HG02870 (cell line): Measurements from ENCODE around the gene GID8.

Source experiments
- ATAC-seq: cut with Tn5 transposase; IDR thresholded peaks from one replicate; pipeline ENCODE4 v1.9.1; 2021; ENCODE audit warnings: mild to moderate bottlenecking, moderate library complexity; ENCODE audit not compliant: unreplicated experiment

GID8 gene

DNA sequence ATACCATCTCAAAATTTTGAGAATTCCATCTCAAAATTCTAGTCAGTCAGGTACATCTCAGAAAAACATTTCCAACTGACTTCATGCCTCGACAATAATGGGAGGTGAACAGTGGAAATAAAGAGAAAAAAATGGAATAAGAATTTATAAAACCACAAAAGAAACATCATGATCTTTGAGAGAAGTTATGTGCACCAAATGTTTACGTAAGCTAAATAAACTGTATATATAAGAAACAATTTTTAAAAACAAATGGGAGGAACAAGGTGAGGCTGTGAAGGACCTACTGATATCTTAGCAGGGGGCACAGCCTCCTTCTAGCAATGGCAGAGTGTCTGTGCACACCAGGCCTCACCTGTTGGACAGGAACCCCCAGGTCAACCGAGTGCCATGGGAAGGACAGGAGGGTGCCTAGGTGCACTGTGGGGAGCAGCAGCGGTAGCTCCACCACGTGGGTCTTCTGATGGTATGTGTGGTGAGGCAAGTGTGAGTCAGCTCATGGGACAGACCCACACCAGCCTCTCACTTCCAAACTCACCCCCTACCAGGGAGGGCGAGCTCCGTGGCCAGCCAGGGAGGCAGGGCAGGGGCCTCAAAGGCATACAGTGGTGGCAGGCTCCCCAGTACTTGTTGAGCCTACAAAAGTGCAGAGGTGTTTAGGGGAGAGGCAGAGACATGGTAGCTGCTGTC lies 34.9 kb upstream of the GID8 start:
- no peak for ATAC-seq

DNA sequence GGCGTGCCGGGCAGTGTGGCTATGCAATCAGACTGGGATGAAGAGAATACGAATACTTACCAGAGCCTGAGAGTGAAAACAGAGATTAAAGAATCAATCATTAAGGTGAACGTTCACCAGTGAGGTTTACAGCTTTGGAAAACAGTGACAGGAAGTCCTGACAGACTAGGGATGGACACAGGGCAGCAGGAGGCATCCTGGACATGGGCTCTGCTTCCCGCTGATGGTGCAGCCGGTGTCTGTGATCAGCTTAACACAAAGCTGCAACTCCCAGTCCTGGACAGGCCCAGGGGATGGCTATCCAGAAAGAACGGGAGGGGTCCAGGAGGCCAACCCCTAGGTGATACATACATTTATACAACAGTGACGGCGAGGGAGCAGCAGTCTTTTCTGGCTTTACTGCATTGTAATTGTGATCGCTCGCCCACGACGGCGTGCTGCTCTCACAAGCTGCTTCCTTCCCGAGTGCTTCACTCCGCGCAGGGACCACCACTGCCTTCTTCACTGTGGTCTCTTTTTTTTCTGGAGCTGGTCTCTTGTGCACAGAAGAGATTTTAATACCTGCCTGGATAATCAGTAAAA lies 32.3 kb upstream of the GID8 start:
- no peak for ATAC-seq

DNA sequence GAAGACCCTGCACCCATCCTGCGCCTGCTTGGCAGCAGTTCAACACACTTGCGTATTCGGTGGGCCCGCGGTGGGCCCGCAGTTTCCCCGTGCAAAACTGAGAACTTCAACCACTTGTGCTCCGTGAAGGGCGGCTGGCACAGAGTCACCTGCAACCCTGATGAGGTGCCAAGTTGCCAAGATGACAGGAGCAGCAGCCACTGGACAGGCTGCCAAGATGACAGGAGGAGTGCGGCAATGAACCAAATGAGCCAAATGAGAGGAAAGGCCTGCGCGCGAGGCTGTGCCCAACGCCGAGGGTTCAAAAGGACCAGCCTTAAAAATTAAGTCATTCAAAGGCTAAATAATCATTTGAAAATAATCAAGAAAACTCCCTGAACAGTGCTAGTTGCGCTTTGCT lies 31.7 kb upstream of the GID8 start:
- ATAC-seq, result no peak

GRCh38 chr20:62906647-62907375 lies 31.1 kb upstream of the GID8 start:
- ATAC-seq, result no peak

DNA sequence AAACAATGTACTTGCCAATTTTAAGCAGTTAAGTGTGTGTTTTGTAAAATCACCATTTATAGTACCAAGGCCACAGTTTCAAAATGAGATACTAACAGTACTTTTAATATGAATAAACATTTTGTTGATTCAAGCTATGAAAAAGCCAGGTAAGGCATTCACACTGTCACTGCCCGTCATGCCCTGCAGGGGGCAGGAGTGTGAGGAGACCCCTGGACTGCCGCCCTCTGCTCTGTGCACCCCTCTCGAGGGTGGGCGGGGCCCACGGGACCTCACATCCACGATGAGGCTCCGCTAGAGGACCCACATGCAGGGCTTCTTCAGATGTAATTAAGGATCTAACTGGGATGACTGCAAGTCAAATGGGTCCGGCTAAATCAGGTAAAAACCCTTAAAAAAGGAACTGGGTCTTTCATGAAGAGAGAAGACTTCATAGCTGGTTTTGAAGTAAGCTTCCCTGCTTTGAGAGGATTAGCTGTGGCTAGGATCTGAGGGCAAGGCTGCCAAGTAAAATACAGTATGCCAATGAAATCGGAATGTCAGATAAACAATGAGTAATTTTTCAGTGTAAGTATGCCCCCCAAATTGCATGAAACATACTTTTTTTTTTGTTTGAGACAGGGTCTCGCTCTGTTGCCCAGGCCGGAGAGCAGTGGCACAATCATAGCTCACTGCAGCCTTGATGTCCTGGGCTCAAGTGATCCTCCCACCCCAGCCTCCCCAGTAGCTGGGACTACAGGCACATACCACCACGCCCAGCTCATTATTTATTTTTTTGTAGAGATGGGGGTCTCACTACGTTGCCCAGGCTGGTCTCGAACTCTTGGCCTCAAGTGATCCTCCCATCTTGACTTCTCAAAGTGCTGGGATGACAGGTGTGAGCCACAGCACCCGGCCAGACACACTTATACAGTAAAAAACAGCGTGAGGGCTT lies 30.3 kb upstream of the GID8 start:
- no peak for ATAC-seq

GRCh38 chr20:62908971-62909791 lies 28.8 kb upstream of the GID8 start:
- ATAC-seq, result no peak

- ATAC-seq, result no peak
These were observed 27.7 kb upstream of the GID8 start for GRCh38 chr20:62910217-62910766.

- ATAC-seq, result no peak
These were observed 27.0 kb upstream of the GID8 start for GRCh38 chr20:62910777-62911497.

GRCh38 chr20:62911701-62912280 lies 26.2 kb upstream of the GID8 start:
- no peak for ATAC-seq

DNA sequence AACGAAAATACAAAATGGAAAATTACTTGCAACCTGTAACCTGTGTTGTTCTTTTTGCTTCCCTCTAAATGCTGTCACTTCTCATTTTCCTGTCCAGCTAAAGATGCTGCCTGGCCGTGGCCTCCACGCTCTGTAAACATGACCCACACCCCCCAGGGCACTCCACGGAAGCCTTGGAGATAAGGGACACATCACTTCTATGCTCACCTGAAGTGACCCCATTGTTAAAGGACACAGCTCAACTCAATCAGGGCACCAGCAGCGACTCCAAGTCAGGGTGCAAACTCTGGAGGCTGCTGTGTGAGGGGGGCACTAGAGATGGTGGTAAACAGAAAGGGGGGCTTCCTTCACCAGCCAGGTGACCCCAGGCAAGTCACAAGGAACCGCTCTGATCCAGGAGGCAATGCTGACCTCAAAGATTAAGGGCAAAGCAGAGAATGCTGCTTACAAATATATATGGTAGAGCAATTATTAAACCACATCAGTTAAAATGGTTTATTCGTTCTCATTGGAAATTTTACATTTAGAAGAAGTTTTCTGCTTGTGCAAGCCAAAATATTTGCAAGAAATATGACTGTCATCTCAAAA lies 24.8 kb upstream of the GID8 start:
- no peak for ATAC-seq

GRCh38 chr20:62914436-62914835 lies 23.5 kb upstream of the GID8 start:
- no peak for ATAC-seq

GRCh38 chr20:62914970-62915457 lies 22.9 kb upstream of the GID8 start:
- no peak for ATAC-seq

- ATAC-seq, result no peak
These were observed 21.1 kb upstream of the GID8 start for GRCh38 chr20:62916703-62917476.

DNA sequence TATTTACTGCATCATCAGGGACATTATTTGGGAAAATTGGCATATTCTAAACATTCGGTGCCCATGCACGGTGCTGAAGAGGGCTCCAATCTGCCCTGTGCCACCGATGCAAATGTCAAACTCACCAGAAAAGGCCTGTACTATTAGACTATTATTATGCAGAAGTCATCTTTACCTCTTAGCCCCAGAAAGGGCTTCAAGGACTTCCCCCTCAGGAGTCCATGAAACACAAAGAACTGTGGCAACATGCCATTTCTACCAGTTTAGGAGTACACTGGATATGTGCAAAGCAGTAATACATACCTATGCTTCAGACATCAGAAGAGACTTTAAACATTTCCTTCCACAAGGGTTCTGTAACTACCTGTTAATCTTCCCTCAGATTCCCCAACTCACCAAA lies 20.2 kb upstream of the GID8 start:
- ATAC-seq, result no peak

DNA sequence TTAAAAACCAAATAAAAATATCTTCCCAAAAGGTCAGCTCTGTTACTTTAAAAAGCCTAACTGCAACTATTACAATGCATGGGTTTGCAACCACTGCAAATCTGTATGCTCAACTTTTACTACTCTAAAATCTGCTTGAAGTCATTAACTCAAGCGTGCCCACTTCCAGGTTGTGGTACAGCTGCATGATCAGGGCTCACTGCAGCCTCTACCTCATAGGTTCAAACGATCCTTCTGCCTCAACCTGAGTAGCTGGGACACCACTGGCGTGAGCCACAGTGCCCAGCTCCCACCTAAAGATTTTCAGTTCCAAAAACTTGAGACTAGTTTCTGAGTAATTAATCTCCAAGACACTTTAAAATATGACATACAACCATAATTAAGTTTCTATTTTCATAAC lies 19.8 kb upstream of the GID8 start:
- no peak for ATAC-seq

DNA sequence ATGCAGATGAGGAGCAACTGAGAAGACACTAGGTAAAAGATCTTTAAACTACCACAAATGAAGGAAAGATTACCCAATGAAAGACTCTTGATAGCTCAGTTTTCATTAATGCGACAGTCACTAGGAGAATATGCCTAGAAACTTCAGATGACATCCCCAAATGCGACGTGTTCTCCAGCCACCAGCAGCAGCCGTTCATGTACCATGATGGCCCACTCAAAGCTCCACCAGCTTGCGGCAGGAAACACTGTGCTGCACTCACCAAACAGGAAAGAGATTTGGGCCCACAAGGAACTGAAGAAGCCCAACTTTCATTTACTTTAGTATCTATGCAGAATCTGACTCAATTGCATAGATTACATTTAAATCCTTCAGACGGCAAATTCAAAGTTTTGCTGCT lies 19.1 kb upstream of the GID8 start:
- peak; percentile 54 for ATAC-seq

DNA sequence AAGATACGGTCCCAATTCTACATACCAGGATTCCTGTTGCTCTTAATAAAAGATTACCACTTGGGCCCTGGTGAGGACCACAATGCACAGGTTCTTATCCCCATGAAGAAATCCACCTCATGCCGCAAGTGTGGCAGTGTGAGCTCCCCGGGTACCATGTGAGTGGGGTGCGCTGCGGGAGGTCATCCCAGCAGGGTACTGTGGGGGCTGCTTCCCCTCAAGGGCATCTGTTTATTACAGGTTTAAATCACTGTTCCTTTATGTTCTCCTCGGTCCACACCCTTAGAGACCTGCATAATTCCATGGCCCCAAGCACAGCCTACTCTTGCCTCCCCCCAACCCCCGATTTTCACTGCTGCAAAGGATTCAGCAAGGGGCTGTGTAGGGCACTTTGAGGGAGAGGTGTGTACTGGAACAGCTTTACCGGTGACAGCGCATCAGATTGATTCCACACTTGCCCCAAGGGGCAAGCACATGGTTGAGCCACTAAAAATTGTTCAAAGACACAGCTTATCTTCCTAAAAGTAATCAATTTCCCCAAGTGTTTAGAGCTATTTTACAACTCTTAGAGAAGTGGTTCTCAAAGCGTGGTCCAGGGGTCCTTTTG lies 17.8 kb upstream of the GID8 start:
- no peak for ATAC-seq
